ENCODE data around the gene UBE3A. TPM values are rescaled to one million over a fixed set of nuclear protein-coding genes. Genes with fewer than 3 reads are reported as not detected.
"Not testable (repeated sequence)": the region's sequence is repeated elsewhere in the genome, so short reads cannot be mapped to it uniquely, and the experiment has no call there.

The UBE3A gene
- total RNA-seq, 1 donor from 2014 or later: 99.9 TPM

GRCh38 chr15:25418202-25418601 lies 20.6 kb downstream of the UBE3A start:
- Mint-ChIP-seq H3K4me3 (no peak overlapping the region), H3K27ac (ENCODE audit: unreplicated experiment) (no peak overlapping the region), H3K4me1 (peaks cover 18% of the 10 kb centered on the region), H3K9me3 (peaks cover 8% of the 10 kb centered on the region), H3K27me3 (ENCODE audit: low read depth) (no peaks in the 10 kb centered on the region), H3K36me3 (ENCODE audit: low read depth) (peaks cover 37% of the 10 kb centered on the region)
- DNase-seq (ENCODE audit: low read depth, low spot score): no peak
- TF ChIP-seq, protein P1, sequence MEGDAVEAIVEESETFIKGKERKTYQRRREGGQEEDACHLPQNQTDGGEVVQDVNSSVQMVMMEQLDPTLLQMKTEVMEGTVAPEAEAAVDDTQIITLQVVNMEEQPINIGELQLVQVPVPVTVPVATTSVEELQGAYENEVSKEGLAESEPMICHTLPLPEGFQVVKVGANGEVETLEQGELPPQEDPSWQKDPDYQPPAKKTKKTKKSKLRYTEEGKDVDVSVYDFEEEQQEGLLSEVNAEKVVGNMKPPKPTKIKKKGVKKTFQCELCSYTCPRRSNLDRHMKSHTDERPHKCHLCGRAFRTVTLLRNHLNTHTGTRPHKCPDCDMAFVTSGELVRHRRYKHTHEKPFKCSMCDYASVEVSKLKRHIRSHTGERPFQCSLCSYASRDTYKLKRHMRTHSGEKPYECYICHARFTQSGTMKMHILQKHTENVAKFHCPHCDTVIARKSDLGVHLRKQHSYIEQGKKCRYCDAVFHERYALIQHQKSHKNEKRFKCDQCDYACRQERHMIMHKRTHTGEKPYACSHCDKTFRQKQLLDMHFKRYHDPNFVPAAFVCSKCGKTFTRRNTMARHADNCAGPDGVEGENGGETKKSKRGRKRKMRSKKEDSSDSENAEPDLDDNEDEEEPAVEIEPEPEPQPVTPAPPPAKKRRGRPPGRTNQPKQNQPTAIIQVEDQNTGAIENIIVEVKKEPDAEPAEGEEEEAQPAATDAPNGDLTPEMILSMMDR (conservative IDR thresholded peaks at IDR 0.05): no peak

GRCh38 chr15:25417604-25418003 lies 21.2 kb downstream of the UBE3A start:
- Mint-ChIP-seq H3K9me3 (peaks cover 8% of the 10 kb centered on the region), H3K27me3 (ENCODE audit: low read depth) (no peaks in the 10 kb centered on the region), H3K27ac (ENCODE audit: unreplicated experiment) (no peak overlapping the region), H3K4me3 (no peak overlapping the region), H3K4me1 (peaks cover 20% of the 10 kb centered on the region), H3K36me3 (ENCODE audit: low read depth) (peaks cover 37% of the 10 kb centered on the region)
- TF ChIP-seq, protein P1 (conservative IDR thresholded peaks at IDR 0.05): no peak
- no peak for DNase-seq (ENCODE audit: low read depth, low spot score)

DNA sequence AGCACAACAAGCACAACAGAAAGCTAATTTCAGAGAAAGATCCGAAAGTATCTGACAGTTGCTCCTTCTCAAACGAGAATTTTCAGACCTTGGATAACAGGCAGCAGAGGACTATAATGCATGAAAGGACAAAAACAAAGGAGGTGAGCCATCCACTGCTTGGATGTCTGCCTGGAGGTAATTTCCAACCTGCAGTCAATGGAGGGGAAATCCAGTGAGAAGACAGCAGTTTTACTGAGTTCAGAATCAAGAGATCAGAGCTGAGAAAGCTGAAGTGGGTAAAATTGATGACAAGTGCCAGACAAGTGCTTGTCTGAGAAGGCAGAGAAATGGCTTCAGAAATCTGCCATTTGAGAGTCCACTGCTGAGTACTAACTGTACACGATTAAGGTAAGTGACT lies 22.1 kb downstream of the UBE3A start:
- Mint-ChIP-seq H3K4me3 (no peak overlapping the region), H3K9me3 (peaks cover 8% of the 10 kb centered on the region), H3K27ac (ENCODE audit: unreplicated experiment) (no peak overlapping the region), H3K27me3 (ENCODE audit: low read depth) (no peaks in the 10 kb centered on the region), H3K36me3 (ENCODE audit: low read depth) (peaks cover 35% of the 10 kb centered on the region), H3K4me1 (peaks cover 20% of the 10 kb centered on the region)
- no peak for DNase-seq (ENCODE audit: low read depth, low spot score)
- TF ChIP-seq, protein P1 (conservative IDR thresholded peaks at IDR 0.05): no peak

DNA sequence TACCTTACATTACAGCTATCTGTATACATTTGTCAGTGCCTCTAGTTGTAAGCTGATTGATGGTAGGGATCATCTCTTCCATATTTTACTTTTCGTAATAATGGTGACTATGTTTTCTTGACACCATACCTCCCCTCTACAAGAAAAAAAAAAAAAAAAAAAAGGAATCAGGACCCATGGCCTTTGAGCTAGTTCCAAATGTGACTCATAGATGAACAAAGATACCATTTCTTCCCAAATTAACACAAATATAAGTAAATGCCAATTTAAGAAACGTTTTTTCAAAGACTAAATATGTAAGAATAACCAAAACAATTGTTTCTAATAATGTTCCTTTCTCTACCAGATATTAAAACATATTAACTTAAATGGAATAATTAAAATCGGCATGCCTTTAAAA lies 23.1 kb downstream of the UBE3A start:
- no peak for DNase-seq (ENCODE audit: low read depth, low spot score)
- no peak overlapping the region for H3K4me3 Mint-ChIP-seq
- H3K27me3 Mint-ChIP-seq (ENCODE audit: low read depth): no peaks in the 10 kb centered on the region
- TF ChIP-seq, protein P1 (conservative IDR thresholded peaks at IDR 0.05): no peak
- peaks cover 20% of the 10 kb centered on the region for H3K4me1 Mint-ChIP-seq
- H3K9me3 Mint-ChIP-seq: peaks cover 4% of the 10 kb centered on the region
- H3K36me3 Mint-ChIP-seq (ENCODE audit: low read depth): peaks cover 29% of the 10 kb centered on the region
- H3K27ac Mint-ChIP-seq (ENCODE audit: unreplicated experiment): no peak overlapping the region

DNA sequence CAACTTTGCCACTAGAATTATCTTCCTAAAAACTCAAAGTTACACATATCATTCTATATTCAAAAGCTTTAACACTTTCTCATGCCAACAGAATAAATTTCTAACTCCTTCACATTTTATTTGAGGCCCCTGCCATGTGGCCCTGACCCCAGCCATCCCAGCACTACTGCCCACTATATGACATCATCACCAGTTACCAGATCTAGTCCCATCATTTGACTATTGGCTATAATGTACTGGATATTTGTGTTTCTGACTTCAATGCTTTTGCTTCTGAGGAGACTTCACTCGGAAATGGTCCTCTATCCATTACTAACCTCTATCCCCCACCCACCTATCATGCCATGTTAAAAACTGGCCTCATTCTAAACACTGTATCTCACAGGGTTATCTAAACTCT lies 23.6 kb downstream of the UBE3A start:
- no peak for DNase-seq (ENCODE audit: low read depth, low spot score)
- H3K27ac Mint-ChIP-seq (ENCODE audit: unreplicated experiment): no peak overlapping the region
- TF ChIP-seq, protein P1 (conservative IDR thresholded peaks at IDR 0.05): no peak

DNA sequence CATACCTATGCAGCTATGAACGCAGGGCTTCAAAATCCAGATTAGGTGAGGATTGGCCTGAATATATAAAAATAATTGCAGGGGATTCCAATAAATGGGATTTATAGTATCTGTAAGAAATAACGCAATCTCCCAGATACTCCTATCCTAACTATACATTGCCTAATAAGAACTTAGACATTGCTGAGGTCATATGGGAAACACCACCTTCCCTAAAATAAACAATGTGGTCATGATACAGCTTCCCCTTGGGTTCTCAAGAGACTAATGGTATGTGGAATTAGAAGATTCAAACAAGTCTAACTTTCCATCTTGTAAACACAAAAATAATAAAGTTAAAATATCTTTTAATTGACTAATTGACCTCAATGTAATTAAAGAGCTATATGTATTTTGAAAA lies 28.2 kb downstream of the UBE3A start:
- H3K27ac Mint-ChIP-seq (ENCODE audit: unreplicated experiment): no peak overlapping the region
- H3K9me3 Mint-ChIP-seq: no peaks in the 10 kb centered on the region
- TF ChIP-seq, protein P1 (conservative IDR thresholded peaks at IDR 0.05): no peak
- H3K4me3 Mint-ChIP-seq: no peak overlapping the region
- H3K4me1 Mint-ChIP-seq: peaks cover 9% of the 10 kb centered on the region
- H3K36me3 Mint-ChIP-seq (ENCODE audit: low read depth): peaks cover 5% of the 10 kb centered on the region
- H3K27me3 Mint-ChIP-seq (ENCODE audit: low read depth): no peaks in the 10 kb centered on the region
- no peak for DNase-seq (ENCODE audit: low read depth, low spot score)

More for the DNA sequence above, 23.6 kb downstream of the UBE3A start:
- Mint-ChIP-seq H3K9me3 (peaks cover 2% of the 10 kb centered on the region), H3K4me1 (peaks cover 20% of the 10 kb centered on the region), H3K36me3 (ENCODE audit: low read depth) (peaks cover 26% of the 10 kb centered on the region), H3K27me3 (ENCODE audit: low read depth) (no peaks in the 10 kb centered on the region), H3K4me3 (no peak overlapping the region)

GRCh38 chr15:25409731-25410130 lies 29.1 kb downstream of the UBE3A start:
- H3K4me1 Mint-ChIP-seq; H3K27ac Mint-ChIP-seq (ENCODE audit: unreplicated experiment); H3K36me3 Mint-ChIP-seq (ENCODE audit: low read depth); H3K4me3 Mint-ChIP-seq; H3K27me3 Mint-ChIP-seq (ENCODE audit: low read depth); H3K9me3 Mint-ChIP-seq; DNase-seq (ENCODE audit: low read depth, low spot score): not testable (repeated sequence)

Measured in neural crest cell (in vitro differentiated cells).